Measurements from ENCODE around the gene MRPS22. TPM values are rescaled to one million over a fixed set of nuclear protein-coding genes. Genes with fewer than 3 reads are reported as not detected.

The MRPS22 gene
- total and polyA plus RNA-seq, 9 of the 15 experiments (the other 6 are each of a cell fraction or from before 2014, with no cell fraction given): 148 to 397 (median 229) TPM

DNA sequence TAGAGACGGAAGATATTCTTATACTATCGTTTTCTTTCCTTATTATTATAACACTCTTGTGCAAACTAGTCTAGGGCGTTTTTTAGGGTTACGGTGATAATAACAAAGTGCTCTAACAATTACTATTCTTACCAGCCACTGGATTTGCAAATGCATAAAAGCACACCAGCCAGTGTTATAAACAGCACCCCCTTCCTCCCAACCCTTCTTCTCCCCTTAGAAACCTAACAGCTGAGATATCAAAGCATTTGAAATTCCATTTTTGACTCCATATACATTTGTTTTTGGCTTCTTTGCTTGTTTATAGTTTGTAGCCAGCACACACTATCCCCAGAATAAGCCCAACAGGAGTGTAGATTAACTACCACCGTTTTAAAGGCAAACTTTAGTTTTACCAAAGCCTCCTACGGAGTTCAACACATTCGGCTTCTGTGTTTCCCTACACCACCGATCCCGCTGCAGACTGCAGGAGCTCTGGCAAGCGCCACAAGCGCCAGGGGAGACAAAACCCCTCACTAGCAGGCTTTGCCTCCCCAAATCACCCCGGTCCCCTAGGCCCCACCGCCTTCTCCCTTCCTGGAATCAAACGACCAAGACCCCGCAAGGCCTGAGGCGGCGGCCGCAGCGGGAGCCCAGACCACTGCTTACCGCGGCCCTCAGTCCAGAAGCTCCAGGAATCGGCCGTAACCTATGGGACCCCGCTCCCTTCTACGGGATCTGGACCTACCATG, 45.2 kb downstream of the MRPS22 start (continued):
- TF ChIP-seq, protein P1, sequence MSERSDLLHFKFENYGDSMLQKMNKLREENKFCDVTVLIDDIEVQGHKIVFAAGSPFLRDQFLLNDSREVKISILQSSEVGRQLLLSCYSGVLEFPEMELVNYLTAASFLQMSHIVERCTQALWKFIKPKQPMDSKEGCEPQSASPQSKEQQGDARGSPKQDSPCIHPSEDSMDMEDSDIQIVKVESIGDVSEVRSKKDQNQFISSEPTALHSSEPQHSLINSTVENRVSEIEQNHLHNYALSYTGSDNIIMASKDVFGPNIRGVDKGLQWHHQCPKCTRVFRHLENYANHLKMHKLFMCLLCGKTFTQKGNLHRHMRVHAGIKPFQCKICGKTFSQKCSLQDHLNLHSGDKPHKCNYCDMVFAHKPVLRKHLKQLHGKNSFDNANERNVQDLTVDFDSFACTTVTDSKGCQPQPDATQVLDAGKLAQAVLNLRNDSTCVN (CRISPR knock-in tag; IDR thresholded peaks at IDR 0.05): no peak
- TF ChIP-seq FOXK1 (CRISPR knock-in tag; IDR thresholded peaks at IDR 0.05; ENCODE audit: borderline replicate concordance): 0 out of 2 replicates have a peak, but pooled peaks have one; percentile 58
- TF ChIP-seq, protein P2, sequence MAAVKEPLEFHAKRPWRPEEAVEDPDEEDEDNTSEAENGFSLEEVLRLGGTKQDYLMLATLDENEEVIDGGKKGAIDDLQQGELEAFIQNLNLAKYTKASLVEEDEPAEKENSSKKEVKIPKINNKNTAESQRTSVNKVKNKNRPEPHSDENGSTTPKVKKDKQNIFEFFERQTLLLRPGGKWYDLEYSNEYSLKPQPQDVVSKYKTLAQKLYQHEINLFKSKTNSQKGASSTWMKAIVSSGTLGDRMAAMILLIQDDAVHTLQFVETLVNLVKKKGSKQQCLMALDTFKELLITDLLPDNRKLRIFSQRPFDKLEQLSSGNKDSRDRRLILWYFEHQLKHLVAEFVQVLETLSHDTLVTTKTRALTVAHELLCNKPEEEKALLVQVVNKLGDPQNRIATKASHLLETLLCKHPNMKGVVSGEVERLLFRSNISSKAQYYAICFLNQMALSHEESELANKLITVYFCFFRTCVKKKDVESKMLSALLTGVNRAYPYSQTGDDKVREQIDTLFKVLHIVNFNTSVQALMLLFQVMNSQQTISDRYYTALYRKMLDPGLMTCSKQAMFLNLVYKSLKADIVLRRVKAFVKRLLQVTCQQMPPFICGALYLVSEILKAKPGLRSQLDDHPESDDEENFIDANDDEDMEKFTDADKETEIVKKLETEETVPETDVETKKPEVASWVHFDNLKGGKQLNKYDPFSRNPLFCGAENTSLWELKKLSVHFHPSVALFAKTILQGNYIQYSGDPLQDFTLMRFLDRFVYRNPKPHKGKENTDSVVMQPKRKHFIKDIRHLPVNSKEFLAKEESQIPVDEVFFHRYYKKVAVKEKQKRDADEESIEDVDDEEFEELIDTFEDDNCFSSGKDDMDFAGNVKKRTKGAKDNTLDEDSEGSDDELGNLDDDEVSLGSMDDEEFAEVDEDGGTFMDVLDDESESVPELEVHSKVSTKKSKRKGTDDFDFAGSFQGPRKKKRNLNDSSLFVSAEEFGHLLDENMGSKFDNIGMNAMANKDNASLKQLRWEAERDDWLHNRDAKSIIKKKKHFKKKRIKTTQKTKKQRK (IDR thresholded peaks at IDR 0.05; ENCODE audit: borderline replicate concordance, low read depth, low read length): no peak
- TF ChIP-seq ZBTB7A (IDR thresholded peaks at IDR 0.05; ENCODE audit: borderline replicate concordance, control insufficient read depth, low read depth, low read length): peak; percentile 53; the same call in 1 of the 2 replicates
- TF ChIP-seq ERF (CRISPR knock-in tag; IDR thresholded peaks at IDR 0.05): 0 out of 2 replicates have a peak, but pooled peaks have one; percentile 34
- no peak for TF ChIP-seq ZNF77 (CRISPR knock-in tag; IDR thresholded peaks at IDR 0.05)
- TF ChIP-seq ZNF717 (CRISPR knock-in tag; IDR thresholded peaks at IDR 0.05): no peak
- TF ChIP-seq ZEB2 (IDR thresholded peaks at IDR 0.05): no peak
- TF ChIP-seq NKRF (IDR thresholded peaks at IDR 0.05; ENCODE audit: borderline replicate concordance): peak; percentile 74
- no peak for TF ChIP-seq DDX20 (tag; IDR thresholded peaks at IDR 0.05; ENCODE audit: low read depth)
- TF ChIP-seq SRSF1 (IDR thresholded peaks at IDR 0.05; ENCODE audit: low read depth, low read length): no peak
- TF ChIP-seq EP300 (IDR thresholded peaks at IDR 0.05; ENCODE audit: low read length): no peak
- TF ChIP-seq ZSCAN32 (CRISPR knock-in tag; IDR thresholded peaks at IDR 0.05): no peak; the same call in 1 of the 2 replicates
- TF ChIP-seq, protein P3, sequence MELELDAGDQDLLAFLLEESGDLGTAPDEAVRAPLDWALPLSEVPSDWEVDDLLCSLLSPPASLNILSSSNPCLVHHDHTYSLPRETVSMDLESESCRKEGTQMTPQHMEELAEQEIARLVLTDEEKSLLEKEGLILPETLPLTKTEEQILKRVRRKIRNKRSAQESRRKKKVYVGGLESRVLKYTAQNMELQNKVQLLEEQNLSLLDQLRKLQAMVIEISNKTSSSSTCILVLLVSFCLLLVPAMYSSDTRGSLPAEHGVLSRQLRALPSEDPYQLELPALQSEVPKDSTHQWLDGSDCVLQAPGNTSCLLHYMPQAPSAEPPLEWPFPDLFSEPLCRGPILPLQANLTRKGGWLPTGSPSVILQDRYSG (tag; conservative IDR thresholded peaks at IDR 0.05; ENCODE audit: low read depth): no peak
- TF ChIP-seq, protein P4, sequence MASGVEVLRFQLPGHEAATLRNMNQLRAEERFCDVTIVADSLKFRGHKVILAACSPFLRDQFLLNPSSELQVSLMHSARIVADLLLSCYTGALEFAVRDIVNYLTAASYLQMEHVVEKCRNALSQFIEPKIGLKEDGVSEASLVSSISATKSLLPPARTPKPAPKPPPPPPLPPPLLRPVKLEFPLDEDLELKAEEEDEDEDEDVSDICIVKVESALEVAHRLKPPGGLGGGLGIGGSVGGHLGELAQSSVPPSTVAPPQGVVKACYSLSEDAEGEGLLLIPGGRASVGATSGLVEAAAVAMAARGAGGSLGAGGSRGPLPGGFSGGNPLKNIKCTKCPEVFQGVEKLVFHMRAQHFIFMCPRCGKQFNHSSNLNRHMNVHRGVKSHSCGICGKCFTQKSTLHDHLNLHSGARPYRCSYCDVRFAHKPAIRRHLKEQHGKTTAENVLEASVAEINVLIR (CRISPR knock-in tag; IDR thresholded peaks at IDR 0.05): no peak
- TF ChIP-seq RFX7 (CRISPR knock-in tag; IDR thresholded peaks at IDR 0.05): no peak
- TF ChIP-seq HNRNPH1 (optimal IDR thresholded peaks at IDR 0.05; ENCODE audit: low read depth, low read length): no peak
- TF ChIP-seq TEAD4 (IDR thresholded peaks at IDR 0.05; ENCODE audit: low read length): peak; percentile 22; the same call in 1 of the 2 replicates
- no peak for TF ChIP-seq TEAD4 (CRISPR knock-in tag; IDR thresholded peaks at IDR 0.05; ENCODE audit: borderline replicate concordance)
- no peak; the same call in 1 of the 2 replicates for TF ChIP-seq ZSCAN29 (IDR thresholded peaks at IDR 0.05)
